ENCODE results near the gene LRRK1. TPM values are rescaled to one million over a fixed set of nuclear protein-coding genes. Genes with fewer than 3 reads are reported as not detected.
A peak's percentile ranks its signal among the peaks of the same experiment; 100 is the strongest.

LRRK1 gene
- total RNA-seq, 4 donors from 2014 or later: 52.7 to 107 (median 82.7) TPM

GRCh38 chr15:100900136-100900794 is 18.9 kb upstream of the LRRK1 start:
- DNase-seq: peak; percentile 68
- intact Hi-C loops (cut with DNase I; ENCODE audit: low total_unique reads) (no loop called here), in situ Hi-C loops (cut with MboI; ENCODE audit: low pct_ligation_motif_present in 1 of 4, low pct_unique_long_range_greater_than_20kb in 1 of 4, low sequenced_read_pairs in 3 of 4) (loop anchor here (25.0 kb wide), 2 partner anchors 112 to 362 kb away; partner anchors contain the start of gene CHSY1 (in 4 of the 4))
- TF ChIP-seq POLR2A (IDR thresholded peaks at IDR 0.05): no peak
- TF ChIP-seq CTCF (IDR thresholded peaks at IDR 0.05): no peak
- no peak for TF ChIP-seq POLR2AphosphoS5 (IDR thresholded peaks at IDR 0.05)
- TF ChIP-seq EP300 (IDR thresholded peaks at IDR 0.05; ENCODE audit: low read depth): no peak
- Histone ChIP-seq H3K4me3 (no peak overlapping the region), H3K36me3 (no peaks in the 10 kb centered on the region), H3K4me1 (peaks cover 17 to 50% (median 29%) of the 10 kb centered on the region in 4 donors), H3K27me3 (no peaks in the 10 kb centered on the region), H3K9me3 (no peaks in the 10 kb centered on the region), H3K27ac (peak overlapping the region; percentile 80 to 90 (median 85))
- 61 to 78% methylated on average over 2 to 13 of the region's 13 CpGs for WGBS, 2 donors (ENCODE audit: low coverage in 1 of 2)

- intact Hi-C loops (cut with DNase I; ENCODE audit: low total_unique reads) (no loop called here), in situ Hi-C loops (cut with MboI; ENCODE audit: low pct_ligation_motif_present in 1 of 4, low pct_unique_long_range_greater_than_20kb in 1 of 4, low sequenced_read_pairs in 3 of 4) (loop anchor here (25.0 kb wide), 2 partner anchors 112 to 362 kb away; partner anchors contain the start of gene CHSY1 (in 4 of the 4))
- 80 to 81% methylated on average over 2 to 9 of the region's 9 CpGs for WGBS, 2 donors (ENCODE audit: low coverage in 1 of 2)
- Histone ChIP-seq H3K4me1 (peaks cover 17 to 50% (median 29%) of the 10 kb centered on the region in 4 donors), H3K27me3 (no peaks in the 10 kb centered on the region), H3K27ac (peak overlapping the region; percentile 80 to 90 (median 85)), H3K9me3 (no peaks in the 10 kb centered on the region), H3K36me3 (no peaks in the 10 kb centered on the region), H3K4me3 (no peak overlapping the region)
- no peak for DNase-seq
- TF ChIP-seq POLR2AphosphoS5 (IDR thresholded peaks at IDR 0.05) (no peak), CTCF (IDR thresholded peaks at IDR 0.05) (no peak), EP300 (IDR thresholded peaks at IDR 0.05; ENCODE audit: low read depth) (no peak), POLR2A (IDR thresholded peaks at IDR 0.05) (no peak)
Observed at GRCh38 chr15:100900795-100901169, 18.4 kb upstream of the LRRK1 start.

- 49 to 61% methylated on average over 3 of the region's 3 CpGs for WGBS, 2 donors (ENCODE audit: low coverage in 1 of 2)
- TF ChIP-seq POLR2AphosphoS5 (IDR thresholded peaks at IDR 0.05) (no peak), EP300 (IDR thresholded peaks at IDR 0.05; ENCODE audit: low read depth) (no peak), CTCF (IDR thresholded peaks at IDR 0.05) (no peak), POLR2A (IDR thresholded peaks at IDR 0.05) (no peak)
- Histone ChIP-seq H3K4me1 (peaks cover 17 to 50% (median 29%) of the 10 kb centered on the region in 4 donors), H3K36me3 (no peaks in the 10 kb centered on the region), H3K27me3 (no peaks in the 10 kb centered on the region), H3K27ac (peak overlapping the region; percentile 80 to 90 (median 85)), H3K4me3 (no peak overlapping the region), H3K9me3 (no peaks in the 10 kb centered on the region)
- in situ Hi-C loops (cut with MboI; ENCODE audit: low pct_ligation_motif_present in 1 of 4, low pct_unique_long_range_greater_than_20kb in 1 of 4, low sequenced_read_pairs in 3 of 4) (loop anchor here (25.0 kb wide), 2 partner anchors 111 to 361 kb away; partner anchors contain the start of gene CHSY1 (in 4 of the 4)), intact Hi-C loops (cut with DNase I; ENCODE audit: low total_unique reads) (no loop called here)
- DNase-seq: no peak
Observed at GRCh38 chr15:100901296-100901695, 17.9 kb upstream of the LRRK1 start.

- 54 to 58% methylated on average over 6 to 14 of the region's 14 CpGs for WGBS, 2 donors (ENCODE audit: low coverage in 1 of 2)
- no peaks in the 10 kb centered on the region for H3K36me3 ChIP-seq
- peak overlapping the region; percentile 80 to 90 (median 85) for H3K27ac ChIP-seq
- no peaks in the 10 kb centered on the region for H3K9me3 ChIP-seq
- intact Hi-C loops (cut with DNase I; ENCODE audit: low total_unique reads) (no loop called here), in situ Hi-C loops (cut with MboI; ENCODE audit: low pct_ligation_motif_present in 1 of 4, low pct_unique_long_range_greater_than_20kb in 1 of 4, low sequenced_read_pairs in 3 of 4) (loop anchor here (25.0 kb wide), 2 partner anchors 110 to 360 kb away; partner anchors contain the start of gene CHSY1 (in 4 of the 4))
- peaks cover 17 to 50% (median 29%) of the 10 kb centered on the region in 4 donors for H3K4me1 ChIP-seq
- H3K4me3 ChIP-seq: peak overlapping the region in 3 of 4 donors; percentile 4 to 32 (median 5)
- DNase-seq: no peak
- TF ChIP-seq POLR2AphosphoS5 (IDR thresholded peaks at IDR 0.05): no peak
- TF ChIP-seq CTCF (IDR thresholded peaks at IDR 0.05): no peak
- TF ChIP-seq POLR2A (IDR thresholded peaks at IDR 0.05): no peak
- no peak for TF ChIP-seq EP300 (IDR thresholded peaks at IDR 0.05; ENCODE audit: low read depth)
- H3K27me3 ChIP-seq: no peaks in the 10 kb centered on the region
Observed at GRCh38 chr15:100901702-100902435, 17.3 kb upstream of the LRRK1 start.

All from transverse colon (tissue), 4 donors.